ENCODE results near the gene RAB3D.
A peak's percentile ranks its signal among the peaks of the same experiment; 100 is the strongest.
"Not testable (repeated sequence)": the region's sequence is repeated elsewhere in the genome, so short reads cannot be mapped to it uniquely, and the experiment has no call there.

RAB3D gene

GRCh38 chr19:11367528-11367927 is 28.1 kb upstream of the RAB3D start:
- no peak for DNase-seq (ENCODE audit: low read depth in 2 of 2)

GRCh38 chr19:11365557-11366117 is 26.2 kb upstream of the RAB3D start:
- DNase-seq (ENCODE audit: low read depth in 2 of 2), result no peak

GRCh38 chr19:11364935-11365334 is 25.5 kb upstream of the RAB3D start:
- no peak for DNase-seq (ENCODE audit: low read depth in 2 of 2)

GRCh38 chr19:11364296-11364904 is 24.9 kb upstream of the RAB3D start:
- no peak for DNase-seq (ENCODE audit: low read depth in 2 of 2)

GRCh38 chr19:11363881-11364280 is 24.4 kb upstream of the RAB3D start:
- DNase-seq (ENCODE audit: low read depth in 2 of 2), result no peak

GRCh38 chr19:11361771-11362731 is 22.6 kb upstream of the RAB3D start:
- DNase-seq (ENCODE audit: low read depth in 2 of 2), result no peak

GRCh38 chr19:11361037-11361770 is 21.7 kb upstream of the RAB3D start:
- DNase-seq (ENCODE audit: low read depth in 2 of 2), result no peak

GRCh38 chr19:11359421-11359820 is 20.0 kb upstream of the RAB3D start:
- no peak for DNase-seq (ENCODE audit: low read depth in 2 of 2)

- DNase-seq (ENCODE audit: low read depth in 2 of 2), result no peak
These were observed 17.5 kb upstream of the RAB3D start for GRCh38 chr19:11356676-11357550.

- no peak for DNase-seq (ENCODE audit: low read depth in 2 of 2)
These were observed 16.6 kb upstream of the RAB3D start for GRCh38 chr19:11356074-11356397.

- peak; percentile 56 to 59 for DNase-seq (ENCODE audit: low read depth in 2 of 2)
These were observed 16.0 kb upstream of the RAB3D start, which contains the start of gene PLPPR2 for GRCh38 chr19:11355160-11356073. Gene PLPPR2 (plus strand): TSS chr19:11355432. CDS start chr19:11357674, 2,242 bp downstream.

- not testable (repeated sequence) for DNase-seq (ENCODE audit: low read depth in 2 of 2)
These were observed 14.6 kb upstream of the RAB3D start for GRCh38 chr19:11354102-11354501.

GRCh38 chr19:11349171-11349570 is 9.7 kb upstream of the RAB3D start:
- no peak for DNase-seq (ENCODE audit: low read depth in 2 of 2)

- no peak for DNase-seq (ENCODE audit: low read depth in 2 of 2)
These were observed 8.1 kb upstream of the RAB3D start for GRCh38 chr19:11347546-11348039.

- peak; percentile 95 to 97 for DNase-seq (ENCODE audit: low read depth in 2 of 2)
These were observed 6.9 kb upstream of the RAB3D start, which contains the start of the genes CCDC159 and TMEM205 for GRCh38 chr19:11346104-11346940. Gene CCDC159 (plus strand): TSS chr19:11346519. CDS start chr19:11346607, 88 bp downstream. Gene TMEM205 (minus strand): TSS chr19:11346268. CDS start chr19:11345619, 649 bp downstream.

GRCh38 chr19:11345122-11345803 is 5.8 kb upstream of the RAB3D start:
- no peak for DNase-seq (ENCODE audit: low read depth in 2 of 2)

- DNase-seq (ENCODE audit: low read depth in 2 of 2), result no peak
These were observed 3.0 kb upstream of the RAB3D start for GRCh38 chr19:11342429-11342828.

- not testable (repeated sequence) for DNase-seq (ENCODE audit: low read depth in 2 of 2)
These were observed 626 bp upstream of the RAB3D start for GRCh38 chr19:11340099-11340467.

Measured in stimulated activated CD8-positive, alpha-beta memory T cell treated with anti-CD3 and anti-CD28 coated beads, Interleukin-7, amount 100 ng/mL, for 1 hour (primary cell).